GM23338 (cell line): ENCODE results near the gene ZNF444. TPM values are rescaled to one million over a fixed set of nuclear protein-coding genes. Genes with fewer than 3 reads are reported as not detected.

Experiments used
- ATAC-seq: fragments of 200-7000 bp; cut with Tn5 transposase; 3 replicates; pipeline ENCODE4 v1.9.1; 2020
- DNase-seq: peaks from one replicate; pipeline ENCODE4 v3.0.0-alpha.2; 2015; ENCODE audit warnings: low spot score
- H2AFZ ChIP-seq: fragments of 200-600 bp; sonication (generic); 2 replicates; pipeline ENCODE4 v1.8.0; 2016; ENCODE audit warnings: antibody characterized with exemption, mild to moderate bottlenecking, moderate library complexity
- H3F3A ChIP-seq: fragments of 200-600 bp; sonication (generic); replicated peaks from 2 replicates; pipeline ENCODE4 v1.8.0; 2017; ENCODE audit warnings: antibody characterized with exemption, mixed run types, low read depth
- H3K27ac ChIP-seq: fragments of 200-600 bp; sonication (generic); 2 replicates; pipeline ENCODE4 v1.6.1; 2016; ENCODE audit warnings: low read depth
- H3K27me3 ChIP-seq: fragments of 200-600 bp; sonication (generic); 2 replicates; pipeline ENCODE4 v1.8.0; 2016; ENCODE audit warnings: mild to moderate bottlenecking, mixed run types, moderate library complexity; ENCODE audit not compliant: insufficient read depth
- H3K36me3 ChIP-seq: fragments of 200-600 bp; sonication (generic); 2 replicates; pipeline ENCODE4 v1.8.0; 2016; ENCODE audit warnings: mild to moderate bottlenecking; ENCODE audit not compliant: insufficient read depth
- H3K4me1 ChIP-seq: fragments of 200-600 bp; sonication (generic); 2 replicates; pipeline ENCODE4 v1.8.0; 2016; ENCODE audit warnings: mild to moderate bottlenecking, moderate library complexity; ENCODE audit not compliant: insufficient read depth
- H3K4me2 ChIP-seq: fragments of 200-600 bp; sonication (generic); 2 replicates; pipeline ENCODE4 v1.7.1; 2017; ENCODE audit warnings: mixed run types
- H3K4me3 ChIP-seq: fragments of 200-600 bp; sonication (generic); 2 replicates; pipeline ENCODE4 v1.6.1; 2016; ENCODE audit warnings: mixed run types
- H3K79me2 ChIP-seq: fragments of 200-600 bp; sonication (generic); replicated peaks from 2 replicates; pipeline ENCODE4 v1.8.0; 2017; ENCODE audit warnings: mild to moderate bottlenecking; ENCODE audit not compliant: insufficient read depth
- H3K9me2 ChIP-seq: fragments of 200-600 bp; sonication (generic); 2 replicates; pipeline ENCODE4 v1.8.0; 2017; ENCODE audit not compliant: insufficient read depth
- H4K20me1 ChIP-seq: fragments of 200-600 bp; sonication (generic); replicated peaks from 2 replicates; pipeline ENCODE4 v1.8.0; 2017; ENCODE audit warnings: mild to moderate bottlenecking; ENCODE audit not compliant: insufficient read depth
- H3K27ac Mint-ChIP-seq: 2 replicates; pipeline ENCODE4 v1.8.0; 2020; ENCODE audit warnings: inconsistent platforms, mild to moderate bottlenecking, moderate library complexity, mixed read lengths
- H3K27me3 Mint-ChIP-seq: 3 replicates; pipeline ENCODE4 v1.8.0; 2022; ENCODE audit warnings: low read depth, mild to moderate bottlenecking, moderate library complexity, mixed read lengths, inconsistent platforms; ENCODE audit not compliant: insufficient read depth, poor library complexity
- H3K36me3 Mint-ChIP-seq: 3 replicates; pipeline ENCODE4 v1.8.0; 2021; ENCODE audit warnings: low read depth, mild to moderate bottlenecking, inconsistent platforms, moderate library complexity, mixed read lengths
- H3K4me1 Mint-ChIP-seq: 3 replicates; pipeline ENCODE4 v1.8.0; 2020; ENCODE audit warnings: mild to moderate bottlenecking, inconsistent platforms, mixed read lengths
- H3K4me3 Mint-ChIP-seq: 3 replicates; pipeline ENCODE4 v1.8.0; 2021; ENCODE audit warnings: moderate library complexity, mild to moderate bottlenecking, inconsistent platforms, mixed read lengths
- H3K9me3 Mint-ChIP-seq: 3 replicates; pipeline ENCODE4 v1.8.0; 2020; ENCODE audit warnings: moderate library complexity, mild to moderate bottlenecking, inconsistent platforms, mixed read lengths
- CREB1 ChIP-seq: fragments of 250-450 bp; sonication (Bioruptor Pico); IDR thresholded peaks from 2 replicates; pipeline ENCODE4 v1.5.0; 2020; ENCODE audit warnings: low read depth, mild to moderate bottlenecking, moderate library complexity
- CTCF ChIP-seq, 2 experiments: fragments of 200-600 bp in 1 of 2; sonication (generic) in 1 of 2; conservative IDR thresholded peaks; 2 replicates each; pipeline versions ENCODE4 v1.5.1 to v1.6.1; 2016 to 2017; ENCODE audit warnings: antibody characterized with exemption in 2 of 2, low read depth in 2 of 2, mild to moderate bottlenecking in 2 of 2, moderate library complexity in 1 of 2
- ETS1 ChIP-seq: IDR thresholded peaks from 2 replicates; pipeline ENCODE4 v1.6.1; 2016; ENCODE audit warnings: antibody characterized with exemption
- EZH2 ChIP-seq: fragments of 200-600 bp; sonication (generic); IDR thresholded peaks from one replicate; pipeline ENCODE4 v1.8.0; 2017; ENCODE audit warnings: antibody characterized with exemption, mild to moderate bottlenecking, low read depth; ENCODE audit not compliant: unreplicated experiment
- EZH2phosphoT487 ChIP-seq: fragments of 200-600 bp; sonication (generic); IDR thresholded peaks from one replicate; pipeline ENCODE4 v1.8.1; 2018; ENCODE audit warnings: antibody characterized with exemption; ENCODE audit not compliant: unreplicated experiment
- JUNB ChIP-seq: IDR thresholded peaks from one replicate; pipeline ENCODE4 v1.6.1; 2016; ENCODE audit warnings: antibody characterized with exemption; ENCODE audit not compliant: unreplicated experiment
- NANOG ChIP-seq: IDR thresholded peaks from 2 replicates; pipeline ENCODE4 v1.6.1; 2016; ENCODE audit warnings: antibody characterized with exemption, borderline replicate concordance
- POLR2AphosphoS5 ChIP-seq: IDR thresholded peaks from 2 replicates; pipeline ENCODE4 v1.6.1; 2016; ENCODE audit warnings: antibody characterized with exemption, low read depth
- REST ChIP-seq: IDR thresholded peaks from one replicate; pipeline ENCODE4 v1.6.1; 2018; ENCODE audit warnings: antibody characterized with exemption; ENCODE audit not compliant: unreplicated experiment
- STAT1 ChIP-seq: IDR thresholded peaks from one replicate; pipeline ENCODE4 v1.6.1; 2016; ENCODE audit warnings: antibody characterized with exemption; ENCODE audit not compliant: unreplicated experiment
- ZNF114 ChIP-seq: fragments of 250-450 bp; sonication (Bioruptor Pico); IDR thresholded peaks from 2 replicates; pipeline ENCODE4 v1.5.0; 2020; ENCODE audit warnings: mild to moderate bottlenecking, moderate library complexity
- ZNF331 ChIP-seq: fragments of 250-450 bp; sonication (Bioruptor Pico); IDR thresholded peaks from 2 replicates; pipeline ENCODE4 v1.5.0; 2020; ENCODE audit warnings: low read depth, mild to moderate bottlenecking, moderate library complexity
- ZNF462 ChIP-seq: fragments of 250-450 bp; sonication (Bioruptor Pico); IDR thresholded peaks from 2 replicates; pipeline ENCODE4 v1.5.0; 2020; ENCODE audit warnings: mild to moderate bottlenecking, moderate library complexity
- polyA plus RNA-seq: library from polyadenylated mRNA; unstranded; fragments of >200 nt; fragmentation: Nextera tagmentation; extraction: Ambion mirVana; gene quantifications from 2 replicates; pipeline ENCODE4 v1.2.1, GENCODE V29; 2016
- total RNA-seq: library from RNA; depleted of rRNA; stranded (reverse); fragments of >200 nt; shearing (Covaris generic); gene quantifications from 2 replicates; pipeline ENCODE4 v1.2.3, GENCODE V29; 2014

The ZNF444 gene
- total and polyA plus RNA-seq, 2 experiments from 2014 or later = 25.1 to 58.5 TPM

- peak overlapping the region; percentile 78 for H3K27ac Mint-ChIP-seq
- H3K4me1 Mint-ChIP-seq = peaks cover 68% of the 10 kb centered on the region
- H3K27me3 ChIP-seq = no peaks in the 10 kb centered on the region
- H3K9me3 Mint-ChIP-seq = no peaks in the 10 kb centered on the region; the same call in 1 of the 3 replicates
- H3K36me3 Mint-ChIP-seq = peaks cover 15% of the 10 kb centered on the region
- peaks cover 38% of the 10 kb centered on the region for H4K20me1 ChIP-seq
- no peak overlapping the region for H3K4me3 Mint-ChIP-seq
- ATAC-seq = no peak
- no peaks in the 10 kb centered on the region for H3F3A ChIP-seq
- no peak for DNase-seq
- no peak overlapping the region for H3K4me3 ChIP-seq
- H3K4me2 ChIP-seq = no peak overlapping the region
- H3K9me2 ChIP-seq = no peaks in the 10 kb centered on the region
- H3K4me1 ChIP-seq = peaks cover 43% of the 10 kb centered on the region
- H3K36me3 ChIP-seq = no peaks in the 10 kb centered on the region; the same call in 1 of the 2 replicates
- H3K27me3 Mint-ChIP-seq = peaks cover 29% of the 10 kb centered on the region
- H3K27ac ChIP-seq = no peak overlapping the region
- H2AFZ ChIP-seq = no peak overlapping the region
- TF ChIP-seq ZNF462 (CRISPR knock-in tag) = no peak
- no peak for TF ChIP-seq POLR2AphosphoS5
- no peak for TF ChIP-seq STAT1
- TF ChIP-seq EZH2phosphoT487 = no peak
- no peak for TF ChIP-seq CREB1
- no peak for TF ChIP-seq ZNF331
- no peak for TF ChIP-seq ZNF114 (CRISPR knock-in tag)
- no peak for TF ChIP-seq EZH2
- TF ChIP-seq REST = no peak
- TF ChIP-seq NANOG = no peak
- TF ChIP-seq ETS1 = no peak
- no peak for TF ChIP-seq JUNB
- no peak for TF ChIP-seq CTCF (conservative IDR thresholded peaks at IDR 0.05; ENCODE audit: low read depth in 2 of 2)
- peaks cover 97% of the 10 kb centered on the region for H3K79me2 ChIP-seq
Measured at GRCh38 chr19:56115490-56115889, 25.6 kb upstream of the ZNF444 start.
